ENCODE results near the gene AGBL5.

DNA sequence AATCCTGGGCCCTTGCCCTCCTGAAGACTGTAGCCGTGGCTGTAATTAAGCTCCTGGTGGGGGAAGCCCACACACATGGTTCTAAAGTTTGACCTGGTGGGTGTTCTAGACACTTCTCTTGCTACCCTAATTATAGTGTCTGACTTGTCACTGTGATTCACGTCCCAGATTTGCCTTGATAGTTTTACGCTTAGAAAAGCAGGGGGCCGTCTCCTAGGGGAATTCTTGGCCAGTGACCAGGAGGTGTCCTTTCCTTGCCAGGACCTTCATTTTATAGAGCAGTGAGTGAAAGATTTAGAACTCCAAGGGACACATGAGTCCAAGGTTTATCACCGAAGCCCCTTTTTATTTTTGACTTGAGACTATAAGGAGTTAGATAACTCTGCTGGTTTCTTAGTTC, 9.7 kb upstream of the AGBL5 start:
- TF ChIP-seq, protein P1, sequence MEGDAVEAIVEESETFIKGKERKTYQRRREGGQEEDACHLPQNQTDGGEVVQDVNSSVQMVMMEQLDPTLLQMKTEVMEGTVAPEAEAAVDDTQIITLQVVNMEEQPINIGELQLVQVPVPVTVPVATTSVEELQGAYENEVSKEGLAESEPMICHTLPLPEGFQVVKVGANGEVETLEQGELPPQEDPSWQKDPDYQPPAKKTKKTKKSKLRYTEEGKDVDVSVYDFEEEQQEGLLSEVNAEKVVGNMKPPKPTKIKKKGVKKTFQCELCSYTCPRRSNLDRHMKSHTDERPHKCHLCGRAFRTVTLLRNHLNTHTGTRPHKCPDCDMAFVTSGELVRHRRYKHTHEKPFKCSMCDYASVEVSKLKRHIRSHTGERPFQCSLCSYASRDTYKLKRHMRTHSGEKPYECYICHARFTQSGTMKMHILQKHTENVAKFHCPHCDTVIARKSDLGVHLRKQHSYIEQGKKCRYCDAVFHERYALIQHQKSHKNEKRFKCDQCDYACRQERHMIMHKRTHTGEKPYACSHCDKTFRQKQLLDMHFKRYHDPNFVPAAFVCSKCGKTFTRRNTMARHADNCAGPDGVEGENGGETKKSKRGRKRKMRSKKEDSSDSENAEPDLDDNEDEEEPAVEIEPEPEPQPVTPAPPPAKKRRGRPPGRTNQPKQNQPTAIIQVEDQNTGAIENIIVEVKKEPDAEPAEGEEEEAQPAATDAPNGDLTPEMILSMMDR (IDR thresholded peaks at IDR 0.05): no peak
- TF ChIP-seq POLR2A (IDR thresholded peaks at IDR 0.05) (no peak), EP300 (IDR thresholded peaks at IDR 0.05) (no peak)
